Measurements from ENCODE around the gene NOTCH1.

The NOTCH1 gene

GRCh38 chr9:136565715-136566552 is 20.1 kb upstream of the NOTCH1 start:
- peaks cover 8% of the 10 kb centered on the region for H3K4me1 ChIP-seq (ENCODE audit: low read depth, poor library complexity, severe bottlenecking)
- no peak overlapping the region for H3K9ac ChIP-seq
- TF ChIP-seq CTCF (conservative IDR thresholded peaks at IDR 0.05; ENCODE audit: low read depth, low read length), result no peak

GRCh38 chr9:136565086-136565714 is 19.4 kb upstream of the NOTCH1 start:
- Histone ChIP-seq H3K27ac (no peak overlapping the region), H3K4me2 (no peak overlapping the region)
- TF ChIP-seq CTCF (conservative IDR thresholded peaks at IDR 0.05; ENCODE audit: low read depth, low read length), result no peak

More at GRCh38 chr9:136565715-136566552, 20.1 kb upstream of the NOTCH1 start:
- H3K4me3 ChIP-seq (IDR thresholded peaks at IDR 0.05; ENCODE audit: insufficient read depth, low read depth, low read length), result no peak overlapping the region
- H4K20me1 ChIP-seq (ENCODE audit: insufficient read depth), result no peaks in the 10 kb centered on the region
- no peak overlapping the region for H3K4me2 ChIP-seq
- no peaks in the 10 kb centered on the region for H3K79me2 ChIP-seq (ENCODE audit: insufficient read depth, low read depth)
- H3K27me3 ChIP-seq (ENCODE audit: insufficient read depth, low read depth), result peaks cover 86% of the 10 kb centered on the region
- no peak overlapping the region for H3K27ac ChIP-seq
- no peaks in the 10 kb centered on the region for H3K36me3 ChIP-seq (ENCODE audit: insufficient read depth)
- H2AFZ ChIP-seq (ENCODE audit: low read depth), result no peak overlapping the region

GRCh38 chr9:136564379-136564988 is 18.6 kb upstream of the NOTCH1 start:
- H3K4me3 ChIP-seq (IDR thresholded peaks at IDR 0.05; ENCODE audit: insufficient read depth, low read depth, low read length), result no peak overlapping the region
- no peak for TF ChIP-seq CTCF (conservative IDR thresholded peaks at IDR 0.05; ENCODE audit: low read depth, low read length)
- H3K9ac ChIP-seq, result no peak overlapping the region
- no peaks in the 10 kb centered on the region for H3K36me3 ChIP-seq (ENCODE audit: insufficient read depth)
- no peaks in the 10 kb centered on the region for H4K20me1 ChIP-seq (ENCODE audit: insufficient read depth)
- no peaks in the 10 kb centered on the region for H3K79me2 ChIP-seq (ENCODE audit: insufficient read depth, low read depth)
- no peak overlapping the region for H2AFZ ChIP-seq (ENCODE audit: low read depth)
- peaks cover 89% of the 10 kb centered on the region for H3K27me3 ChIP-seq (ENCODE audit: insufficient read depth, low read depth)
- peaks cover 8% of the 10 kb centered on the region for H3K4me1 ChIP-seq (ENCODE audit: low read depth, poor library complexity, severe bottlenecking)
- H3K4me2 ChIP-seq, result no peak overlapping the region
- H3K27ac ChIP-seq, result no peak overlapping the region

More at GRCh38 chr9:136565086-136565714, 19.4 kb upstream of the NOTCH1 start:
- Histone ChIP-seq H2AFZ (ENCODE audit: low read depth) (no peak overlapping the region), H3K36me3 (ENCODE audit: insufficient read depth) (no peaks in the 10 kb centered on the region), H3K4me3 (IDR thresholded peaks at IDR 0.05; ENCODE audit: insufficient read depth, low read depth, low read length) (no peak overlapping the region), H3K27me3 (ENCODE audit: insufficient read depth, low read depth) (peaks cover 88% of the 10 kb centered on the region), H3K9ac (no peak overlapping the region), H4K20me1 (ENCODE audit: insufficient read depth) (no peaks in the 10 kb centered on the region), H3K4me1 (ENCODE audit: low read depth, poor library complexity, severe bottlenecking) (peaks cover 8% of the 10 kb centered on the region), H3K79me2 (ENCODE audit: insufficient read depth, low read depth) (no peaks in the 10 kb centered on the region)

- no peak overlapping the region for H3K27ac ChIP-seq
- no peak overlapping the region for H3K4me3 ChIP-seq (IDR thresholded peaks at IDR 0.05; ENCODE audit: insufficient read depth, low read depth, low read length)
- no peak overlapping the region for H3K9ac ChIP-seq
- H3K79me2 ChIP-seq (ENCODE audit: insufficient read depth, low read depth), result no peaks in the 10 kb centered on the region
- no peaks in the 10 kb centered on the region for H4K20me1 ChIP-seq (ENCODE audit: insufficient read depth)
- H3K4me1 ChIP-seq (ENCODE audit: low read depth, poor library complexity, severe bottlenecking), result peaks cover 8% of the 10 kb centered on the region
- no peaks in the 10 kb centered on the region for H3K36me3 ChIP-seq (ENCODE audit: insufficient read depth)
- peaks cover 90% of the 10 kb centered on the region for H3K27me3 ChIP-seq (ENCODE audit: insufficient read depth, low read depth)
- H3K4me2 ChIP-seq, result no peak overlapping the region
- H2AFZ ChIP-seq (ENCODE audit: low read depth), result no peak overlapping the region
- TF ChIP-seq CTCF (conservative IDR thresholded peaks at IDR 0.05; ENCODE audit: low read depth, low read length), result no peak
Measured at GRCh38 chr9:136563646-136564325, 17.9 kb upstream of the NOTCH1 start.
